HTR-8/SVneo (cell line): ENCODE measurements around the gene KIF22.
"Not testable (repeated sequence)": the region's sequence is repeated elsewhere in the genome, so short reads cannot be mapped to it uniquely, and the experiment has no call there.

Experiments
- DNase-seq: peaks from one replicate; pipeline ENCODE4 v3.0.0; 2011; ENCODE audit warnings: low spot score, mixed read lengths; ENCODE audit not compliant: insufficient read length
- FAIRE-seq: peaks from 2 replicates; lab custom pipeline; 2011; peaks lifted over from hg19 to GRCh38; lab: Jason Lieb, UNC

Gene KIF22

DNA sequence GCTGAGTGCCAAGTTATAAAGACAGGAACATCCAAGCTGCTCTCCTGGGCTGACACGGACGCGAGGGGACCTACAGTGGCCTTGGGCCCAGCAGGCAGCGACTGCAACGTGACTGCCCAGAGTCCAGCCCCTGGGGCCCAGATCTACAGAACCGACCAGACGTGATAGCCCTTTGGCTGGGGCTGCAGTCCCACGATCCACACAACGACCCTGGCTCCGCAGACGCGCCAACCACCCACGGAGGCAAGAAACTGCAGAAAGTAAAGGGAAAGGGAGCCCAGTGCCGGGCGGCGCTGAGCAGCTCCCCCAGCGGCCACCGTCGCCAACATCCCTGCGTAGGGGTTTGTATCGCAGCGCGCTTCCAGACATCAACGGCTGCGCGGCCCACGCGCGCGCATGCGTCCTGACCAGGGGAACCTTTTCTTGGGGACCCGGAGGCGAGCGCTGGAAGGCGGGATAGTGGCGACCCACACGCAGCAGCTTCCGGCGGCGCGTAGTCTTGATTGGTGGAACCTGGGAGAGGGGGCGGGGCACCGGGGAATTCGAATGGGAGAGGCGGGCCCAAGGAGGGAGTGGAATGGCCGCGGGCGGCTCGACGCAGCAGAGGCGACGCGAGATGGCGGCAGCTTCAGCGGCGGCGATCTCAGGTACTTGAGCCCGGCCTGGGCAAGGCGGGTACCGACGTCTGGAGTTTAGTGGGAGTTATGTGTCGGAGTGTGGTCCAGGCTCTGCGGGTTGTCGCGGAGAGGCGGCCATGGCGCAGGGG, at the start of gene KIF22:
Gene KIF22, plus strand, starts transcription at position 569 of the 766 bp plus-strand sequence. Its CDS starts 9 bp downstream, at position 578.
- DNase-seq (peak; percentile 98), FAIRE-seq (no peak)

DNA sequence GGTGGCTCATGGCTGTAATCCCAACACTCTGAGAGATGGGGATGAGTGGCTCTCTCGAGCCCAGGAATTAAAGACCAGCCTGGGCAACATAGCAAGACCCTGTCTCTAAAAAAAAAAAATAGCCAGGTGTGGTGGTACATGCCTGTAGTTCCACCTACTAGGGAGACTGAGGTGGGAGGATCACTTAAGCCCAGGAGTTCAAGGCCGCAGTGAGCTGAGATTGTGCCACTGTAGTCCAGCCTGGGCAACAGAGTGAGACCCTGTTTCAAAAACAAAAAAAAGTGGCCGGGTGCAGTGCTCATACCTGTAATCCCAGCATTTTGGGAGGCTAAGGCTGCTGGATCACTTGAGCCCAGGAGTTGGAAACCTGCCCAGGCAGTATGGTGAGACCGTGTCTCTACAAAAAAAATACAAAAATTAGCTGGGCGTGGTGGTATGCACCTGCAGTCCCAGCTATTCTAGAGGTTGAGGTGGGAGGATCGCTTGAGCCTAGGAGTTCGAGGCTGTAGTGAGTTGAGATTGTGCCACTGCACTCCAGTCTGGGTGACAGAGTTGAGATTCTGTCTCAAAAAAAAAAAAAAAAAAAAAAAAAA, 47.8 kb upstream of the KIF22 start:
- no peak for FAIRE-seq
- no peak for DNase-seq

DNA sequence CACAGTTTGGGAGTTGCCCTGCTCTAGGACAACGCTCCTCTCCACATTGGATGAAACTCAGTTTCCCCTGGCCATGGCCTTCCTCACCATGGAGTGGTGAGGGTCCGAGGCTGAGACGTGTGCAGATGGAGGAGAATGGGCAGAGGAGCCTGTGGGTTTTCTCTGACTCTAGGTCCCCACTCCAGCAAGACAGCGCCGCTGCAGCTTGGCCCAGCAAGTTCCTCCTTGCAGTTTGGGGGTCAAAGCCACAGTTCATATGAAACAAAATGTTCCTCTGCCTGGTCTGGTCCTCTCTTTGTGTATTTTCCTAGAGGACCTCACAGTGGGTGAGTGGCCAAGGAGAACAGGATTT, 47.1 kb upstream of the KIF22 start:
- DNase-seq (no peak), FAIRE-seq (no peak)

DNA sequence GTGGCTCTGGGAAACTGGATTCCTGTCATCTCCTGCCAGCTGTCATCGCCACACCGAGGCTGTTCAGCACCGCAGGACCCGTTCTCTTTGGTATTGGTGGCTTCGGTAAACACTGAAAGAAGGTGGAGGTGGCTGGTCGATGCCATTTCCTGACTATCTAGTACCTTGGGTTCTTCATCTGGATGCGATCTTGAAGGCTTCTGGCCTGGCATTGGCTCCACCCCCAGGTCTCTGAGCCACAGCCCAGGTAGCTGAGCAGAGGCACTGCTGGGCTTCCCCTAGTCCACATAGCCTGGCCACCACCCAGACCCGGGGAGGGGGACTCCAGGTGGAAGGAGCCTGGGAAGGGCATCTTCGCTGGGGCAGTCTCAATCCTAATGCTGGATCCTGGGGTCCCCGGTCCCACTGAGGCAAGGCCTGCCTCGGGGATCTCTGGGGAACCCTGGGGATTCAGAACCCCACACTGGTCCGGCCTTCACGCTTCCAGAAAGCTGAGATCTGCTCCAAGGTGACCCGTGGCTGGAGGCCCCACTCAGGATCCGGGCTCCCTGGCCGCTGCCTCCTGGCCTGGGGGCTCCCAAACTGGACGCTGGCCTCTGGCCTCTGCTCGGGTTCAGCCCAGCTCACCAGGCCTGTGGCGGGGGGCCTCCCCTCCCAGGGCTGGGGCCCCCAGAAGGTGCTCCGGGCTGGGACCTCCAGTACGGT, 46.6 kb upstream of the KIF22 start:
- FAIRE-seq: no peak
- no peak for DNase-seq

DNA sequence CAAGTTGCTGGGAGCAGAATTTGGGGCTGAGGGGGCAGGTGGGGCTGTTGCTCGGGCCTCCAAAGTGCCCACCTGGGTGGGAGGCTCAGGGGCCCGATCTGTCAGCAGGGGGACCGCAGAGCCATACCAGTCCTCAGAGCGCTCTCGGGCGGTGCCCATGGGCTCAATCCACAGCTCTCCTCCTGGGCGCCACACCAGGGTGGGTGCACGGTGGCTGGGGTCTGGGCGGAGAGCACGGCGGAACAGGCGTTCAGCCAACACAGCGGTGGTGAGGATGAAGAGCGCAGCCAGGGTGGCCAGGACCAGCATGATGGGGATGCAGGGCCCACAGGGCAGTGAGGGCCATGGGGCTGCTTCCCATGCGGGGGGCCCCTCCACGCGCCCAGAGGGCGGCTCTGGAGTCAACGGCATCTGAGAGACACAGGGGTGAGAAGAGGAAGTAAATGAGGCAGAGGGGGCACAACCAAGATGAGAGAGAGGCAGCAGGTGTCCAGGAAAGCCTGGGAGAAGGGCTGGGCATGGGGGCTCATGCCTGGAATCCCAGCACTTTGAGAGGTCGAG, 45.9 kb upstream of the KIF22 start:
- no peak for FAIRE-seq
- DNase-seq: no peak

DNA sequence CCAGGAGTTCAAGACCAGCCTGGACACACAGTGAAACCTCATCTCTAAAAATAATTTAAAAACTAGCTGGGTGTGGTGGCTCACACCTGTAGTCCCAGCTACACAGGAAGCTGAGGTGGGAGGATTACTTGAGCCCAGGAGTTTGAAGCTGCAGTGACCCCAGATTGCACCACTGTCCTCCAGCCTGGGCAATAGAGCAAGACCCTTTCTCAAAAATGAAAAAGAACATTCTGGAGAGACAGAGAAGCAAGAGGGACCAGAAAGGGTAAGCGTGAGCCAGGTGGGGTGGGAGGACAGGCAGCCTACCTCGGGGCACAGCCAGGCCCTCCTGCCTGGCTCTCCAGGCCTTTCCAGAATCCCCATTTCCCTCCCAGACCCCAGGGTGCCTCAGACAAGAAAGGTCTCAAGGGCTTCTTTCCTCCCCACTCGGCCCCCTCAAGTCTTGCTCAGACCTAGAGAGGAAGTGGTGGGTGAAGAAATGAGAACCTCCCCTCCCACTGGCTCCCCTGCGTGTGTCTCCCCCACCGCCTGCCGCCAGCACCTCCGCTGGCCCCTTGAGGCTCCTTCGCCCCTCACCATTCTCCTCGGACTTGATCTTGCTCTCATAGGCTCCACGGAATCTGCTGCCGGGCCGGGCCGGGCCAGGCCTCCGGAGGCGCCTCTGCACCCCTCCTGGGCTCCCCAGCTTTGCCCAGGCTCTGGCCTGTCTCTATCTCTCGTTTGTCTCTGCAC, 45.3 kb upstream of the KIF22 start:
- no peak for FAIRE-seq
- no peak for DNase-seq

DNA sequence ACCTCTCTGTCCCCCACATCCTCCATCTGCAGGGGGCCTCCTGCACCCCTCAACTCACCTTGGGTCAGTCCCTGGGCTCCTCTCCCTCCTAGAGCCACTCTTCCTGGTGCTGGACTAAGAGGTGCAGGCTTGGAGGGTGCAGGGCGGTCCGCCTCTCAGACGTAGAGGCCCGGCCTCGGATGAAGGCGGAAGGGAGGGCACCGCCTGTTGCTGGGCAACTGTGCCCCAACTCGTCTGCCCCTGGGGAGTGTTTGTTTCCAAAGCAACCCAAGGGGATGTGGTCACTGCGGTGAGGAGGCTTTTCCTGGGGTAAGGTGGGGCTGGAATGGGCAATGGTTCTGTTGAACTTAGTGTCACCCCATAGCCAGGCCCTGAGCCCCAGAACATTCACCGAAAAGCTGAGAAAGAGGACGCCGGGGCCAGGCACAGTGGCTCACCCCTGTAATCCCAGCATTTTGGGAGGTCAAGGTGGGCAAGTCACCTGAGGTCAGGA, 44.7 kb upstream of the KIF22 start, which contains the start of gene C16orf54:
Gene C16orf54, minus strand, starts transcription at position 138 of the 493 bp plus-strand sequence. CDS start 1,039 bp downstream, outside the sequence.
- DNase-seq: no peak
- no peak for FAIRE-seq

DNA sequence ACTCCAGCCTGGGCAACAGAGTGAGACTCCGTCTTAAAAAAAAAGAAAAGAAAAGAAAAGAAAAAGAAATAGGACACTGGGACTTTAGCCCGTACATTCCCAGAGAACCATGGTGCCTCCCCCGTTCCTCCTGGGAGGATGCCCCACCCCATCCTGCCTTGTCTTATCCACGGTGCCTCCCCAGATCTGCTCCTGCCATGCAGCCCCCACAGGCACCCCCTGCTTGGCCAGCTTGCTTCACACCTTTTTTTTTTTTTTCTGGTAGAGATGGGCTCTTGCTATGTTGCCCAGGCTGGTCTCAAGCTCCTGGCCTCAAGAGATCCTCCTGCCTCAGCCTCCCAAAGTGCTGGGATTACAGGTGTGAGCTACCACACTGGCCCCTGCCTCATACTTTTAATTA, 44.0 kb upstream of the KIF22 start:
- not testable (repeated sequence) for DNase-seq

DNA sequence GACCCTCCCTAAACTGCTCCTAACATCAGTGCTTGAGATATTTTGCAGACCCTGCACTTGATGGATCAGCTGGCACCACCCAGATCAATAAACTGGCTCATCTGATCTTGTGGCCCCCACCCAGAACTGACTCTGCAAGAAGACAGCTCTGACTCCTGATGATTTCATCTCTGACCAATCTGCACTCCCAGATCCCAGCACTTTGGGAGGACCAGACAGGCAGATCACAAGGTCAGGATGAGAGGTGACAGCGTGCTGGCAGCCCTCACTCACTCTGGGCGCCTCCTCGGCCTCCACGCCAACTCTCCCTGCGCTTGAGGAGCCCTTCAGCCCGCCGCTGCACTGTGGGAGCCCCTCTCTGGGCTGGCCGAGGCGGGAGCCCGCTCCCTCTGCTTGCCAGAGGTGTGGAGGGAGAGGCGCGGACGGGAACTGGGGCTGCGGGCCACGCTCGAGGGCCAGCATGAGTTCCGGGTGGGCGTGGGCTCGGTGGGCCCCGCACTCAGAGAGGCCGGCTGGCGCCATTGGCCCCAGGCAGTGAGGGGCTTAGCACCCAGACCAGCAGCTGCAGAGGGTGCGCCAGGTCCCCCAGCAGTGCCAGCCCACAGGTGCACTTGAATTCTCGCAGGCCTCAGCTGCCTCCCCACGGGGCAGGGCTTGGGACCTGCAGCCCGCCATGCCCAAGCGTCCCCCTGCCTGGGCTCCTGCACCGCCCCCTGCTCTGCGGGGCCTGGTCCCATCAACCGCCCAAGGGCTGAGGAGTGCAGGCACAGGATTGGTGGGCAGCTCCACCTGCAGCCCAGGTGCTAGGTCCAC, 42.4 kb upstream of the KIF22 start:
- DNase-seq (no peak), FAIRE-seq (no peak)

More for the DNA sequence above, 44.0 kb upstream of the KIF22 start:
- FAIRE-seq: not testable (repeated sequence)

DNA sequence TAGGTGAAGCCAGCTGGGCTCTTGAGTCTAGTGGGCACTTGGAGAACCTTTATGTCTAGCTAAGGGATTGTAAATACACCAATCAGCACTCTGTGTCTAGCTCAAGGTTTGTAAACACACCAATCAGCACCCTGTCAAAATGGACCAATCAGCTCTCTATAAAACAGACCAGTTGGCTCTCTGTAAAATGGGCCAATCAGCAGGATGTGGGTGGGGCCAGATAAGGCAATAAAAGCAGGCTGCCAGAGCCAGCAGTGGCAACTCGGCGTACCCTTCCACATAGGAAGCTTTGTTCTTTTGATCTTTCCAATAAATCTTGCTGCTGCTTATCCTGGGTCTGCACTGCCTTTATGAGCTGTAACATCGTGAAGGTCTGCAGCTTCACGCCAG, 41.8 kb upstream of the KIF22 start:
- not testable (repeated sequence) for DNase-seq, FAIRE-seq

DNA sequence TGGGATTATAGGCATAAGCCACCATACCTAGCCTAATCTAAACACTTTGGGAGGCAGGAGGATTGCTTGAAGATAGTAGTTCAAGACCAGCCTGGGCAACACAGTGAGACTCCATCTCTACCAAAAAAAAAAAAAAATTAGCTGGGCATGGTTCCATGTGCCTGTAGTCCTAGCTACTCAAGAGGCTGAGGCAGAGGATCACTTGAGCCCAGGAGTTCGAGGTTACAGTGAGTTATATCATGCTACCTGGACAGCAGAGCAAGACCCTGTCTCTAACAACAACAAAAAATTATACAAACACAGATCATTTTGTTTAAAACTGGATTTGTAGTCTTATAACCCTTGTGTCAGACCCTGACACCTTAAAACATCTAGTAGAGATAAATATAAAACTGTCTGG, 37.0 kb upstream of the KIF22 start:
- no peak for FAIRE-seq
- no peak for DNase-seq

DNA sequence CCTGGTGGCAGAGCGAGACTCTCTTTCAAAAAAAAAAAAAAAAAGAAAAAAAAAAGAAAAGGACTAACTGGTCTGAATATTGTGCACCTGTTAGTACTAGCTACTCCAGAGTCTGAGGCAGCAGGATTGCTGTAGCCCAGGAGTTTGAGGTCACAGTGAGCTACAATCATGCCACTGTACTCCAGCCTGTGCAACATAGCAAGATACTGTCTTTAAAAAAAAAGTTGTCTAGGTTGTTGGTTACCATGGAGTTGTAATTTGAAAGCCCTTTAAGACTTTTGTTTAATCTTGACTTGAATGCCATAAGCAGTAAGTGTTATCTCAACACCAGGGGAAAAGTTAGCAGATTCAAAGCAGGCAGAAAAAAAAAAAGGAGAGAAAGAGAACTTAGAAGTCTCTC, 33.9 kb upstream of the KIF22 start:
- FAIRE-seq: no peak
- DNase-seq: no peak

DNA sequence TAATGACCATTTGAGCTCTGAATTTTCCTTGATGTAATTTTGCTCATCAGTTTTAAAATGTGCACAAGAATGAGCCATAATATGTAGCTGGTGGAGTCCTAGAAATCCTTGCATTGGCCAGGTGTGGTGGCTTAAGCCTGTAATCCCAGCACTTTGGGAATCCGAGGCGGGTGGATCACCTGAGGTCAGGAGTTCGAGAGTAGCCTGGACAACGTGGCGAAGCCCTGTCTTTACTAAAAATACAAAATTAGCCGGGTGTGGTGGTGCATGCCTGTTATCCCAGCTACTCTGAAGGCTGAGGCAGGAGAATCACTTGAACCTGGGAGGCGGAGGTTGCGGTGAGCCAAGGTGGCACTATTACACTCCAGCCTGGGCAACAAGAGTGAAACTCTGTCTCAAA, 33.5 kb upstream of the KIF22 start:
- DNase-seq, FAIRE-seq: not testable (repeated sequence)

DNA sequence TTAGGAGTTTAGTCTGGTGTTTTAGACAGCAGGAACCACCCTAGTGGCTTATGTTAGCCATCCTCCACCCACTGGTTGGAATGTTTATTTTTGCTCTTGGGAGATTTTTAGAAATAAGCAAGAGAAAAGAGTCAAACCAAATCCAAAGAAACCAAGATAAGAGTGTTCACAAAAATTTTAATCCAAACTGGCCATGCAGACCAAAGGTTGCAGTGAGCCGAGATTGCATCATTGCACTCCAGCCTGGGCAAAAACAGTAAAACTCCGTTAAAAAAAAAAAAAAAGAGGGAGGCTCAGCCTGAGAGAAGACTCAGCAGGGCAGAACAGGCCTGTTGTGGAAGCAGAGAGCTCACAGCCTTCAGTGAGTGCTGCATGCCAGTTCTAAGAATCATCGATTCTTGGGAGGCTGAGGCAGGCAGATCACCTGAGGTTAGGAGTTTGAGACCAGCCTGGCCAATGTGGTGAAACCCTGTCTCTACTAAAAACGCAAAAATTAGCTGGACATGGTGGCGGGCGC, 32.5 kb upstream of the KIF22 start:
- no peak for FAIRE-seq
- no peak for DNase-seq

DNA sequence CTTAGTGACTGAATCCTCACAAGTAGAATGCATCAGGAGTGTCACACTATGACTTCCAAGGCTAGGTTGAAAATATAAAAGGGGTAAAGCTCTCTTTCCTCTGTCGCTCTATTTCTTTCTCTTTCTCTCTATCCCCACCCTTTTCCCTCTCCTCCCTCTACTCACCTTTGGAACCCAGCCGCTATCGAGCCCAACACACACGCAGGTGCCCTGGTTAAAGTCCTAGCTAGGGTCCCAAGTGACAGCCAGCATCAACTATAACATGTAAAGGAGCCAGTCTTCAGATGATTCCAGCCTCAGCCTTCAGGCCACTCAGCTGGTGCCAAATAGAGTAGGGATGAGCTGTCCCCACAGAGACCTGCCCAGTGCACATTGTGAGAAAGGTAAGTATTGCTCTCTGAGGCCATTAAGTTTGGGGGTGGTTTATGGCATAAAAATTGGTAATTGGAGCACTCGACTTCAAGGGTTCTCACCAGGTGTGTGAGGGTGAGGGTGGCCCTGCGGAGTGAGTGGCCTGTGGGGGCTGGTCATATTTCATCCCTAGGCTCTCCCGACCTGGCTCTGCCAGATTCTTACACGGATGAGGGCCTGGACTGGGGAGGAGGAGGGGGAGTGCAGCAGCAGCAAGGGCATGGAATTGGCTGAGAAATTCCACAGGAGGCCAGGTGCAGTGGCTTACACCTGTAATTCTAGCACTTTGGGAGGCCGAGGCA, 29.8 kb upstream of the KIF22 start:
- DNase-seq (no peak), FAIRE-seq (no peak)

DNA sequence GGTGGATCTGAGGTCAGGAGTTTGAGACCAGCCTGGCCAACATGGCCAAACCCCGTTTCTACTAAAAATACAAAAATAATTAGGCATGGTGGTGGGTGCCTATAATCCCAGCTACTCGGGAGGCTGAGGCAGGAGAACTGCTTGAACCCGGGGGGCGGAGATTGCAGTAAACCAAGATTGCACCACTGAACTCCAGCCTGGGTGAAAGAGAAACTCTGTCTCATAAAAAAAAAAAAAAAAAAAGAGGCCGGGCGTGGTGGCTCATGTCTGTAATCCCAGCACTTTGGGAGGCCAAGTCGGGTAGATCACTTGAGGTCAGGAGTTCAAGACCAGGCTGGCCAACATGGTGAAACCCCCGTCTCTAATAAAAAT, 29.3 kb upstream of the KIF22 start:
- not testable (repeated sequence) for FAIRE-seq, DNase-seq

DNA sequence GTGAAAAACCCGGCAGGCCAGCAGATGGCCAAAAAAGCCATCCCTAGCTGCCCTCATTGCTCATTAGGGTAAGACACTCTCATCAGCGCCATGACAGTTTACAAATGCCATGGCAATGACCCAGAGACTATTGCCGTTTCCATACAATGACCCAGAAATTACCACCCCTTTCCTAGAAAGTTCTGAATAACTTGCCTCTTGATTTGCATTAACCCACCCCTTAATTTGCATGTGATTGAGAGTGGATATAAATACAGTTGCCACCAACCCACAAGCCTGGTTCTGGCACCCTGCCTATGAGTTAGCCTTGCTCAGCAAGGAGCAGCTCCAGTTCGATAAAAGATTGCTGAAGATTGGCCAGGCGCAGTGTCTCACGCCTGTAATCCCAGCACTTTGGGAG, 28.7 kb upstream of the KIF22 start:
- DNase-seq: no peak
- no peak for FAIRE-seq

DNA sequence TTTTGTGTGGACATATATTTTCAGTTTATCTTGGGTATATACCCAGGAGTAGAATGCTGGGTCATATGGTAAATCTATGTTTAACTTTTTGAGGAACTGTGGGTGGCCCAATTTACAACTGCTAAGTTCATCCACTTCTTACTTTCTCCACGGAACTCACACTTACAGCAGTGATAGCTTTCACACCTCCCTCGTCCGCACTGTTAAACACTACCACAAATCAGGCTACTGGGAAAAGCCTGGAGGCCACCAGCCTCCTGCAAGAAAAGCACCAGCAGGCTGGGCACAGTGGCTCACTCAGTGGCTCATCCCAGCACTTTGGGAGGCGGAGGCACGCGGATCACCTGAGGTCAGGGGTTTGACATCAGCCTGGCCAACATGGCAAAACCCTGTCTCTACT, 27.2 kb upstream of the KIF22 start:
- no peak for DNase-seq
- FAIRE-seq: no peak
